DOHH2 (cell line): ENCODE results near the gene SCNN1G.

Experiments used
- H3F3A ChIP-seq: fragments of 200-600 bp; sonication (generic), shearing (Covaris generic); 2 replicates; pipeline ENCODE4 v1.6.0; 2016; ENCODE audit warnings: antibody characterized with exemption, mild to moderate bottlenecking; ENCODE audit not compliant: control insufficient read depth, insufficient read depth
- H3K27ac ChIP-seq: fragments of 200-600 bp; sonication (generic); 2 replicates; pipeline ENCODE4 v1.5.1; 2014; ENCODE audit warnings: low read depth, mild to moderate bottlenecking, low read length, moderate library complexity
- H3K27me3 ChIP-seq: fragments of 200-600 bp; sonication (generic); 2 replicates; pipeline ENCODE4 v1.6.1; 2014; ENCODE audit warnings: mild to moderate bottlenecking, low read length, mixed read lengths; ENCODE audit not compliant: control insufficient read depth
- H3K36me3 ChIP-seq: fragments of 200-600 bp; sonication (generic); 2 replicates; pipeline ENCODE4 v1.6.1; 2014; ENCODE audit warnings: mild to moderate bottlenecking, low read length, moderate library complexity, mixed read lengths; ENCODE audit not compliant: control insufficient read depth
- H3K4me1 ChIP-seq: fragments of 200-600 bp; sonication (generic); 2 replicates; pipeline ENCODE4 v1.6.1; 2014; ENCODE audit warnings: mild to moderate bottlenecking, low read length, mixed read lengths; ENCODE audit not compliant: control insufficient read depth
- H3K4me2 ChIP-seq: fragments of 200-600 bp; sonication (generic); 2 replicates; pipeline ENCODE4 v1.6.0; 2014; ENCODE audit warnings: mild to moderate bottlenecking, low read length, moderate library complexity
- H3K4me3 ChIP-seq: fragments of 200-600 bp; sonication (generic); 2 replicates; pipeline ENCODE4 v1.5.1; 2014; ENCODE audit warnings: mild to moderate bottlenecking, low read length, mixed read lengths
- H3K79me2 ChIP-seq: fragments of 200-600 bp; sonication (generic); 2 replicates; pipeline ENCODE4 v1.6.1; 2014; ENCODE audit warnings: mild to moderate bottlenecking, low read length, mixed read lengths; ENCODE audit not compliant: control insufficient read depth
- H3K9me2 ChIP-seq: fragments of 200-600 bp; sonication (generic); replicated peaks from 2 replicates; pipeline ENCODE4 v1.6.1; 2014; ENCODE audit warnings: mild to moderate bottlenecking, low read length, mixed read lengths; ENCODE audit not compliant: control insufficient read depth
- H3K9me3 ChIP-seq: fragments of 200-600 bp; sonication (generic); 2 replicates; pipeline ENCODE4 v1.6.1; 2014; ENCODE audit warnings: antibody characterized with exemption, low read length, mixed read lengths; ENCODE audit not compliant: control insufficient read depth, insufficient read depth
- H4K20me1 ChIP-seq: fragments of 200-600 bp; sonication (generic); 2 replicates; pipeline ENCODE4 v1.6.0; 2014; ENCODE audit warnings: low read depth, mild to moderate bottlenecking, antibody characterized with exemption, low read length, moderate library complexity; ENCODE audit not compliant: control insufficient read depth, insufficient read depth
- CTCF ChIP-seq: fragments of 200-600 bp; sonication (generic); IDR thresholded peaks from one replicate; pipeline ENCODE4 v1.5.1; 2014; ENCODE audit warnings: antibody characterized with exemption, mild to moderate bottlenecking, low read depth, low read length; ENCODE audit not compliant: poor library complexity, severe bottlenecking
- EZH2phosphoT487 ChIP-seq: fragments of 200-600 bp; sonication (generic); IDR thresholded peaks from 2 replicates; pipeline ENCODE4 v1.6.1; 2017; ENCODE audit warnings: borderline replicate concordance, mild to moderate bottlenecking, antibody characterized with exemption, low read length, moderate library complexity, mixed read lengths

SCNN1G gene

GRCh38 chr16:23188911-23189310 lies 6.4 kb downstream of the SCNN1G start:
- H3K9me3 ChIP-seq = no peaks in the 10 kb centered on the region
- H3K79me2 ChIP-seq = no peaks in the 10 kb centered on the region
- H3F3A ChIP-seq = no peaks in the 10 kb centered on the region
- 0 out of 2 replicates have a peak, but pooled peaks cover 4% of the 10 kb centered on the region for H3K4me1 ChIP-seq
- no peaks in the 10 kb centered on the region for H4K20me1 ChIP-seq
- H3K4me3 ChIP-seq = no peak overlapping the region
- H3K27me3 ChIP-seq = peaks cover 4% of the 10 kb centered on the region; the same call in 1 of the 2 replicates
- H3K36me3 ChIP-seq = no peaks in the 10 kb centered on the region
- H3K27ac ChIP-seq = no peak overlapping the region
- no peaks in the 10 kb centered on the region for H3K9me2 ChIP-seq
- TF ChIP-seq EZH2phosphoT487 (no peak), CTCF (no peak)
- no peak overlapping the region for H3K4me2 ChIP-seq

- Histone ChIP-seq H3K4me3 (no peak overlapping the region), H3K27me3 (peaks cover 20% of the 10 kb centered on the region), H3F3A (no peaks in the 10 kb centered on the region), H3K9me2 (no peaks in the 10 kb centered on the region), H3K9me3 (no peaks in the 10 kb centered on the region), H3K4me1 (no peaks in the 10 kb centered on the region), H4K20me1 (no peaks in the 10 kb centered on the region), H3K79me2 (no peaks in the 10 kb centered on the region), H3K4me2 (no peak overlapping the region), H3K36me3 (no peaks in the 10 kb centered on the region), H3K27ac (no peak overlapping the region)
- TF ChIP-seq CTCF (no peak), EZH2phosphoT487 (no peak)
Measured at GRCh38 chr16:23194497-23195221, 12.1 kb downstream of the SCNN1G start.

- Histone ChIP-seq H3K4me3 (no peak overlapping the region), H3K4me2 (no peak overlapping the region), H3K27me3 (peaks cover 21% of the 10 kb centered on the region), H3K36me3 (no peaks in the 10 kb centered on the region), H3K27ac (no peak overlapping the region), H3F3A (no peaks in the 10 kb centered on the region), H4K20me1 (no peaks in the 10 kb centered on the region), H3K4me1 (no peaks in the 10 kb centered on the region), H3K9me2 (no peaks in the 10 kb centered on the region), H3K9me3 (no peaks in the 10 kb centered on the region), H3K79me2 (no peaks in the 10 kb centered on the region)
- no peak for TF ChIP-seq CTCF
- no peak for TF ChIP-seq EZH2phosphoT487
Measured at GRCh38 chr16:23195366-23195978, 12.9 kb downstream of the SCNN1G start.
